ENCODE data around the gene CCDC182.
A peak's percentile ranks its signal among the peaks of the same experiment; 100 is the strongest.

Gene CCDC182

GRCh38 chr17:57755480-57756070, 10.5 kb upstream of the CCDC182 start:
- DNase-seq, result no peak

DNA sequence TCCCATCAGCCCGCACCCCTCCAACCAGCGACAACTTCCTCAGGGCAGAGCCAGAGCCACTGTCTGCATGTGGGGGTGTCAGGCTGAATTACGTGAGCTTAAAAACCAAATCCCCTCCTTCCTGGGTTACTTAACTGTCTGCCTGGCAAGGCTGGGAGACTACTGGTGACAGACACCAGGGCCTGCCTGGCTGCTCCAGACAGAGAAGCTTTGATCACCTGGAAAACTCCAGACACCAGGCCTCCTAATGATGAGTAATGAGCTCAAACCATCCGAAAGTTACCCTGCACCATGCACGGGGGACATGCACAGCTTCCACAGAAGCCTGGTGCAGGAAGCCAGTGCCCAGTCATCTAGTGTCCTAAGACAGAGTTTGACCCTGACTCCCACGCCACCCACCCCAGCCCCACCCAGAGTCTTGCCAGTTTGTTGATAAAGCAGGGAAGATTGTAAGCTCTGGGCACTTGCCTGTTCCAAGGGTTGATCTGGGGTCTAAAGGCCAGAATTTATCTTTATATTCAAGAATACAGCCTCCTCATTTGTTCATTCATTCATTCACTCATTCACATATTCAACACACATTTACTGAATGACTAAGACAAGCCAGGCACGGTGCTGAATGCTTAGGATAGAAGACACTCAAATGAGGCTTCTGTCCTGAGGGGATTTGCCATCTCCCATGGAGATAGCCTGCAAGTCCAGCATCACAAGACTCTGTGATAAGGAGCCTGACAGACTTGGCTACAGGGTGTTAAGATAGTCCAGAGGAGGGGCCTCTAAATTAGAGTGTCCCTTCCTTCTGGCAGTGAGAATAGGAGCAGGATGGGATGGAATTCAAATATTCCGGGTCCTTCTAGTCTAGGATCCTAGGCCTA, 7.2 kb upstream of the CCDC182 start:
- no peak for DNase-seq

DNA sequence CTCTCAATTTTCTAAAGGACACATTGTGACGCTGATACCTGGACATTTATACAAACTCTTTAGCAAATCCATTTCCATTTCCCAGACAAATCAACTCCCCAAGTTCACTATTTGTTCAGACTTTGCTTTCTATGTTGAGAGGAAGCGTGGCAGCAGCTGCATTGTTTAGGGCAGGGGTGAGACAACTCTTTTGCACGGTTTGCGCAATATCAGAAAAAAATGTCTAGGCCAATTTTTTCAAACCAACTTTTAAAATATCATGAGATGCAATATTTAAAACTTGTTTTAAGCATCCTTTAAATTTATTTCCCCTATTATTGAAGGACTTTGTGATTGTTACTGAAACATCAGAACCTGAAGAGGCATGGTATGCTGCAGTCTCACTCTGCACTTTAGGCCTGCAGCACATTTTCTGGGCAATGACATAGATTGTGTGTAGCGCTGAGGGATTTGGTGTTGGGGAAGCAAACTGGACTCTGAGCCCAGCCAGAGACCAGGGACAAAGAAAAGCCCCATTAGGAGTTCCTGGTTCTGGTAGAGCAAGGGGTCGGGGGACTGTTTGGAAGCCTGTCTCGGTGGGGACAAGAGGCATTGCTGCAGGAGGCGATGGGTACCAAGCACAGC, 6.4 kb upstream of the CCDC182 start:
- DNase-seq, result no peak

DNA sequence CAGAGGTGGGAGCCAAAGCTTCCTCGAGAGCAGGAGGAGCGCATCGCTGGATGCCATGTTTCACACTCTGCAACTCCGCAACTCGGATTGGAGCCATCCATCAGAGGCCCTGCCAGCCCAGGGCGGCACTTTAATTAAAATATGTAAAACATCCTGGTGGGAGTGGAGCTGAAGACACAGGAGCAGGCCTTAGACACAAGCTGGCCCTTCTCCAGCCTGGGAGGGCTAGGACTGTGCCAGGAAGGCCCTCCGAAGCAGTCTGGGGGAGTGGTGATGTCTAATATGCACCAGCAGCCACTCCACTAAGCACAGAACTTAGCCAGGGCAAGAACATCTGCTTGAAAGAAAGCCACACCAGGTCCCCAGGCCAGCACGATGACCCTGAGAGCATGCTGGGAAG, 5.8 kb upstream of the CCDC182 start:
- DNase-seq, result no peak

- no peak for DNase-seq
Measured at GRCh38 chr17:57750109-57750871, 5.2 kb upstream of the CCDC182 start.

GRCh38 chr17:57749701-57750100, 4.6 kb upstream of the CCDC182 start:
- no peak for DNase-seq

DNA sequence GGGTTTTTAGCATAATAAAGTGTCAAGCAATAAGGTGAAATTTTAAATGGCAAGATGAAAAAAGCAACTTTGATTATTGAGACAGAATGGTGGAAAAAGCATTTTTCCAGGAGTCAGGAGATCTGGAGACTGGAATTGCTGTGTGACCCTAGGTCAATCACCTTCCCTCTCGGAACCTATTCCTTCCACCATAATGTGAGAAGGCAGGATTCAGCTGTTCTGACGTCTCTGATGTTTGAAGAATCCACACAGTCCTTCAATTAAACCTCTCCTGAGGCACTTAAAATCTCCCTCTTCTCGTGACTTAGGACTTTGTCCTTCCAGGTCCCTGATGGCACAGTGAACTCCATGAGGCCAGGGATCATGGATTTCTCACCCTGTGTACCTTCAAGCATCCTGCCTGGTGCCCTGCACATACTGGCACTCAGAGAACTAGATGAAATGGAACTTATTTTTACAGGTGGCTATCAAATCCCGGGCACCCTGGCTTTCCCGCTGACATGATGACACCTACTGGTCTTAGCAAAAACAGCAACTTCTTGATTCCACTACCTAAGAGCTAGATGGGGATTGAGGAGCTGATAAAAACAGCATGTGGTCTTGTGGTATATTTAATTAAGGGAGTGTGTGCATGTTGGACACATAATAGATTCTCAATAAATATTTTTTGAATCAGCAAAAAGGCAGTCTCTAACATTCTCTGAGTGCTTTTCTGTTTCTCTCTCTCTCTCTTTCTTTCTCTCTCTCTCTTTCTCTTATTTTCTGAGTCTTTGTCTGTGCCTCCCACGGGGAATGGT, 2.3 kb upstream of the CCDC182 start:
- DNase-seq, result peak; percentile 68

DNA sequence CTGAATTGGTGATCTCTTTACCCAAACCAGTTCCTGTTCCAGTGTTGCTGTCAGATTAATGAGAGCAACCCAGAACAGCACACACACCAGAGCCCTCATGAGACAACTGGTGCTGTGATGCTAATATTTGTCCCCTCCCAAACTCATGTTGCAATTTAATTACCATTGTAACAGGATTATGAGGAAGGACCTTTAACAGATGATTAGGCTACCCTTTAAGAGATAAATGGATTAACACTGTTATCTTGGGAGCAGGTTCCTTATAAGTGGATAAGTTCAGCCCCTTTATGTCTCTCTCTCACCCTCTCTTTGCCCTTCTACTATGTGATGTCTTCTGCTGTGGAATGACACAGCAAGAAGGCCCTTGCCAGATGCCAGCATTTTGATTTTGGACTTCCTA, 1.1 kb upstream of the CCDC182 start:
- DNase-seq, result no peak

- DNase-seq, result no peak
Measured at GRCh38 chr17:57744195-57745170, 616 bp downstream of the CCDC182 start.

DNA sequence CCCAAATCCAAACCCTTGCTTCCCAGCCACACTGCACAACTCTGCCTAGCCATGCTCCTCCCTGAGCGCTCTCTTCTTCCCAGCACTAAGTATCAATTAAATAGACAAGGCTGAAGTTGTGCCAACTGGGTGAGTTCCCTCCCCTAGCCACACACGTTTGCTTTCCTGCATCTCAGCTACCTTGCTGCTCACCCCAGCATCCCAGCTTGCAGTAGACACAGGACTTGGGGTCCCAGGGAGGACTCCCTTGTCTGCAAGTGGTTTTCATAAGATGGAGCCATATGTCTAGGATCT, 4.9 kb downstream of the CCDC182 start:
- no peak for DNase-seq

GRCh38 chr17:57739402-57740234, 5.5 kb downstream of the CCDC182 start:
- no peak for DNase-seq

GRCh38 chr17:57737450-57737849, 7.6 kb downstream of the CCDC182 start:
- DNase-seq, result no peak

DNA sequence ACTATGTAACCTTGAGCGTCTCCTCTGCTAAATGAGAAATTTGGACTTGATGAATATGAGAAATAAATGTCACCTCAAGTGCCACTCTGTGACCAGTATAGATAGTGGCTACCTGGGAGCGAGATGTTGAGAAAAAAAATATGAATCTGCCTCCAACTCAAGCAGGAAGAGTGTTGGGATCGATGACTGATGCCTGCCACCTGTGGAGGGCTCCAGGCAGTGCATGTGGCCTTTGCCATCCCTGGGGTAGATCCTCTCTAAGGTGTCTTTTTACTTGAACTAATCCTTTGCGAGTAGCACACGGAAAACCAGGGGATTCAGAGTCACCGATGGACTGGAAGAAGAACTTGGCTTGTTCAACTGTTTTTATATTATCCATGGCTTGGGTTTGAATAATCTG, 9.4 kb downstream of the CCDC182 start:
- no peak for DNase-seq

GRCh38 chr17:57735230-57735629, 9.9 kb downstream of the CCDC182 start:
- DNase-seq, result no peak

DNA sequence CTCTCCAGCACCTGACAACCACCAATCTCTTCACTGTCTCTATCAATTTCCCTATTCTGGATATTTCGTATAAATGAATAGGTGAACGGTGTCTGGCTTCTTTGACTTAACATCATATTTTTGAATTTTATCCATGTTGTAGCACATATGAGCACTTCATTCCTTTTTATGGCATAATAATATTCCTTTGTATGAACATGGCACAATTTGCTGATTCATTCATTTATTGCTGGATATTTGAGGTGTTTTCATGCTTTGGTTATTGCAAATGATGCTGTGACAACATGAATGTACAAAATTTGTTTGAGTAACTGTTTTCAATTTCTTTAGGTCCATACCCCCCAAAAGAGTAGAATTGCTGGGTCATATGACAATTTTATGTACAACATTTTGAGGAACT, 12.0 kb downstream of the CCDC182 start:
- no peak for DNase-seq

DNA sequence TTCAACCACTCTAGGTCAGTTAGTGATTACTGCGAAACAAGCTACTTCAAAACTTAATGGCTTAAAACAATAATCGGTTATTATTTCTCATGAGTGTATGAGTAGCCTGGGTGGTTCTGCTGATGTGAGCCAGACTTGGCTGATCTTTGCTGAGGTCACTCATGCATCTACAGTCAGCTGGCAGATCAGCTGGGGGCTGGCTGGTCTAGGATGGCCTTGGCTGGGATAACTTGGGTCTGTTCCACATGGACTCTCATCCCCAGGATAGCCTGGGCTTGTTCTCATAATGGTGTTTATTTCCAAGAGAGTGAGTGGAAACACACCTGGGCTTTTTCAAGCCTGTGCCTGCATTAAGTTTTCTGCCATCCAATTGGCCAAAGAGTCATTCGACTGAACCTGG, 13.0 kb downstream of the CCDC182 start:
- DNase-seq, result no peak

GRCh38 chr17:57730026-57730701, 14.9 kb downstream of the CCDC182 start:
- no peak for DNase-seq

DNA sequence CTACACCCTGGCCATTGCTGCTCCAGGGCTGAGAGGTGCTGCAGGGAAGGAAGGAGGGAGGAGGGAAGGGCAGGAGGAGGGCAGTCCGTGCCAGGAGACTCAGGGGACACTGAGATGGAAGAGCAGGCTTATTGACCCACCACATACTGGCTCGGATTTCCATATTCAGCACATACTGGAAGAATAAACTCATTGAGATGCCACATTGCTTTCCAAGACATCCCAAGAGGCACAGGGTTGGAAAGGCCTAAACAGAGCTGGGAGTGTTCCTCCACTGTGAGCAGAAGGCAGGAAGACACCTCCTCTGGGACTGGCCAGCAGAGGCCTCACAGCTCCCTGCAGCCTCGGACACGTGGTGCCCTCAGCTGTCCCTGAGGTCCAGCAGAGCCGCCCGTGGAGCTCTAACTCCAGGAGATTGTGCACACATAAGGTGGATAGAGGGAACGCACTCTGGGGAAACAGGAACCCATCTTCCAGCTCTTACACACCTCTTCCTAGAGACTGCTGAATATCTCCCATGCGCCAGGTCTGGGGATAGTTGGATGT, 17.4 kb downstream of the CCDC182 start:
- no peak for DNase-seq

- no peak for DNase-seq
Measured at GRCh38 chr17:57726838-57727237, 18.3 kb downstream of the CCDC182 start.

Data from activated effector memory CD4-positive, alpha-beta T cell treated with anti-CD3 and anti-CD28 coated beads, Interleukin-2, amount 50 U/mL, for 16 hours (primary cell).